GM23248 (cell line): ENCODE data around the gene RMND5A.

Experiments used
- EZH2 ChIP-seq: fragments of 200-600 bp; sonication (generic); IDR thresholded peaks from 2 replicates; pipeline ENCODE4 v1.6.1; 2018; ENCODE audit warnings: antibody characterized with exemption, mild to moderate bottlenecking; ENCODE audit not compliant: insufficient read depth, poor library complexity, severe bottlenecking
- EZH2phosphoT487 ChIP-seq: fragments of 200-600 bp; sonication (generic); IDR thresholded peaks from 2 replicates; pipeline ENCODE4 v1.6.1; 2018; ENCODE audit warnings: antibody characterized with exemption, moderate library complexity, mild to moderate bottlenecking, low read depth; ENCODE audit not compliant: insufficient read depth

DNA sequence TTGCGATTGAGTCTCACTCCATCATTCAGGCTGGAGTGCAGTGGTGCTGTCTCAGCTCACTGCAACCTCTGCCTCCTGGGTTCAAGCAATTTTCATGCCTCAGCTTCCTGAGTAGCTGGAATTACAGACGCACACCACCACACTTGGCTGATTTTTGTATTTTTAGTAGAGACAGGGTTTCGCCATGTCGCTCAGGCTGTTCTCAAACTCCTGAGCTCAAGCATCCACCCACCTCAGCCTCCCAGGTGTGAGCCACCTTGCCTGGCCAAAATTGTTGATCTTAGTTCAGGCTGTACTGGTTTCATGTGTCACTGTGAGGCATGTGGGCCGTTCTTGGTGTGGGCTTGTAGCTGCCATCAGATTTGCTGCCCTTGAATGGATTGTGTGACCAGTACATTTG, 52.5 kb downstream of the RMND5A start:
- TF ChIP-seq EZH2 (no peak), EZH2phosphoT487 (no peak)
